K562 (cell line): ENCODE measurements around the gene CDK14. TPM values are rescaled to one million over a fixed set of nuclear protein-coding genes. Genes with fewer than 3 reads are reported as not detected.

Experiments used
- ATAC-seq: fragments of 200-7000 bp; cut with Tn5 transposase; 3 replicates; pipeline ENCODE4 v1.9.1; 2020; ENCODE audit warnings: moderate library complexity
- BruUV-seq: library from RNA; stranded (reverse); fragments of 400-500 nt; replicated peaks from 2 replicates; lab custom pipeline; 2021; lab: Mats Ljungman, UMichigan
- CTCF ChIA-PET: fragments of 300-600 bp; formaldehyde crosslinking; extraction: SDS; loops from one replicate; lab custom pipeline; 2021; ENCODE audit warnings: low intra/inter-chr PET ratio; lab: Yijun Ruan, JAX
- POLR2A ChIA-PET: fragments of 300-600, 350-650 bp; sonication (Branson Sonifier 250); formaldehyde crosslinking; extraction: SDS; loops from one replicate; lab custom pipeline; 2021; ENCODE audit warnings: antibody characterized with exemption, inconsistent platforms; lab: Yijun Ruan, JAX
- DNase-seq, 4 experiments: peaks; one replicate each; pipeline versions ENCODE4 v3.0.0 to v3.0.0-alpha.2; 2011 to 2018; ENCODE audit warnings: low spot score in 3 of 4, mixed read lengths in 3 of 4; ENCODE audit errors: extremely low read depth in 1 of 4
- FAIRE-seq: peaks from 2 replicates; lab custom pipeline; 2011; peaks lifted over from hg19 to GRCh38; lab: Jason Lieb, UNC
- H2AFZ ChIP-seq: 2 replicates; pipeline ENCODE4 v1.6.0; 2011; ENCODE audit warnings: low read depth, low read length, control low read depth, inconsistent platforms
- H3K27ac ChIP-seq: fragments of 200-600 bp; 3 replicates; pipeline ENCODE4 v1.8.0; 2011; ENCODE audit warnings: low read depth, mild to moderate bottlenecking, control low read depth, inconsistent platforms, low read length, moderate library complexity, mixed read lengths; ENCODE audit errors: extremely low read depth
- H3K27me3 ChIP-seq, 2 experiments: fragments of 300-600 bp in 1 of 2; 2 replicates in 1 of 2; 3 replicates in 1 of 2; pipeline versions ENCODE4 v1.6.0 to v1.8.0; 2011; ENCODE audit warnings: inconsistent platforms in 2 of 2, low read length in 2 of 2, mild to moderate bottlenecking in 1 of 2, mixed read lengths in 1 of 2, moderate library complexity in 1 of 2; ENCODE audit not compliant: control insufficient read depth in 2 of 2, insufficient read depth in 2 of 2
- H3K36me3 ChIP-seq: fragments of 300-600 bp; 3 replicates; pipeline ENCODE4 v1.8.0; 2011; ENCODE audit warnings: mild to moderate bottlenecking, low read length, inconsistent platforms; ENCODE audit not compliant: control insufficient read depth, insufficient read depth
- H3K4me1 ChIP-seq, 2 experiments: fragments of 200-600 bp in 1 of 2; replicated peaks in 1 of 2; 2 replicates in 1 of 2; 3 replicates in 1 of 2; pipeline versions ENCODE4 v1.5.1 to v1.8.0; 2011; ENCODE audit warnings: inconsistent platforms in 2 of 2, low read length in 2 of 2, mild to moderate bottlenecking in 1 of 2, mixed read lengths in 1 of 2, moderate library complexity in 1 of 2; ENCODE audit not compliant: control insufficient read depth in 2 of 2, insufficient read depth in 2 of 2
- H3K4me2 ChIP-seq: 2 replicates; pipeline ENCODE4 v1.6.1; 2011; ENCODE audit warnings: low read length, control low read depth, inconsistent platforms, mixed read lengths; ENCODE audit not compliant: insufficient read depth
- H3K4me3 ChIP-seq: fragments of 200-600 bp; sonication (generic), shearing (Covaris generic); 2 replicates; pipeline ENCODE4 v1.5.1; 2016; ENCODE audit warnings: control low read depth, inconsistent platforms
- H3K79me2 ChIP-seq: fragments of 200-600 bp; 3 replicates; pipeline ENCODE4 v1.8.0; 2011; ENCODE audit warnings: low read length, inconsistent platforms; ENCODE audit not compliant: control insufficient read depth, insufficient read depth
- H3K9ac ChIP-seq, 2 experiments: 2 replicates each; pipeline versions ENCODE4 v1.6.0 to v1.6.1; 2011; ENCODE audit warnings: low read depth in 2 of 2, low read length in 2 of 2, control low read depth in 1 of 2, inconsistent platforms in 1 of 2, mild to moderate bottlenecking in 1 of 2, mixed read lengths in 1 of 2; ENCODE audit not compliant: insufficient read depth in 1 of 2
- H3K9me1 ChIP-seq: one replicate; pipeline ENCODE4 v1.6.0; 2011; ENCODE audit warnings: inconsistent platforms, mild to moderate bottlenecking, low read length, moderate library complexity; ENCODE audit not compliant: control insufficient read depth, insufficient read depth
- H3K9me3 ChIP-seq: replicated peaks from 2 replicates; pipeline ENCODE4 v1.5.1; 2011; ENCODE audit warnings: low read depth, low read length, inconsistent platforms; ENCODE audit not compliant: control insufficient read depth, insufficient read depth
- H4K20me1 ChIP-seq: replicated peaks from 2 replicates; pipeline ENCODE4 v1.6.1; 2011; ENCODE audit warnings: low read length, inconsistent platforms, mixed read lengths; ENCODE audit not compliant: control insufficient read depth, insufficient read depth
- CHD2 ChIP-seq: IDR thresholded peaks from 2 replicates; pipeline ENCODE4 v1.6.1; 2011; ENCODE audit warnings: low read depth, low read length
- GABPB2 ChIP-seq: fragments of 250-450 bp; sonication (Bioruptor Pico); conservative IDR thresholded peaks from 2 replicates; pipeline ENCODE4 v1.5.1; 2021; ENCODE audit warnings: mild to moderate bottlenecking
- PCBP2 ChIP-seq: fragments of 200-400 bp; formaldehyde crosslinking; IDR thresholded peaks from 2 replicates; pipeline ENCODE4 v1.6.1; 2018; ENCODE audit warnings: low read length, low read depth, mild to moderate bottlenecking, moderate library complexity; ENCODE audit not compliant: poor library complexity, severe bottlenecking
- SAFB ChIP-seq: fragments of 200-400 bp; formaldehyde crosslinking; IDR thresholded peaks from 2 replicates; pipeline ENCODE4 v1.6.1; 2017; ENCODE audit warnings: low read depth, low read length, borderline replicate concordance
- SPI1 ChIP-seq: IDR thresholded peaks from 2 replicates; pipeline ENCODE4 v1.6.1; 2011; ENCODE audit warnings: low read depth, low read length, control low read depth, borderline replicate concordance
- WGBS: fragments of 100-300 bp; shearing (Covaris generic); methylation state at CpG from one replicate; pipeline ENCODE4 v1.1.6; 2016; ENCODE audit warnings: low coverage, mixed read lengths; ENCODE audit not compliant: insufficient coverage; ENCODE audit errors: missing lambda C conversion rate; 5-methylcytosine and 5-hydroxymethylcytosine counted together
- in situ Hi-C: fragments of 300-500 bp; cut with MboI; formaldehyde crosslinking; loops from 4 replicates; pipeline ENCODE4 v1.15.0; 2018; ENCODE audit warnings: inconsistent platforms, mixed read lengths
- intact Hi-C: fragments of 100-400 bp; cut with micrococcal nuclease; formaldehyde crosslinking; loops from 2 replicates; pipeline ENCODE4 v1.14.2; 2022
- polyA plus RNA-seq, 8 experiments: library from polyadenylated mRNA; depleted of rRNA in 4 of 8; stranded (reverse) in 5 of 8; unstranded in 3 of 8; fragments of >200 nt; fragmentation: Nextera tagmentation in 2 of 8; fragmentation: Illumina TruSeq in 1 of 8; extraction: Ambion mirVana in 2 of 8; extraction: Trizol in 1 of 8; gene quantifications; 2 replicates each; pipeline versions ENCODE4 v1.2.1 to v1.2.3, GENCODE V29; 2011 to 2014; ENCODE audit warnings: inconsistent platforms in 1 of 8, missing spikeins in 1 of 8
- total RNA-seq, 7 experiments: library from RNA; depleted of rRNA in 6 of 7; stranded (reverse); fragments of >200 nt in 6 of 7; fragmentation: Illumina TruSeq in 2 of 7; extraction: Trizol in 2 of 7; gene quantifications; 2 replicates each; pipeline versions ENCODE4 v1.2.1 to v1.2.3, GENCODE V29; 2011 to 2021; ENCODE audit warnings: low replicate concordance in 1 of 7
- TF ChIP-seq, protein P1 (sequence below), 2 experiments: fragments of 450-650 bp in 1 of 2; sonication (generic) in 1 of 2; formaldehyde crosslinking in 1 of 2; IDR thresholded peaks; 2 replicates each; pipeline versions ENCODE4 v1.7.1 to v1.9.0; 2016 to 2022; ENCODE audit warnings: inconsistent platforms in 1 of 2, mild to moderate bottlenecking in 1 of 2, missing genetic modification reagents in 1 of 2

CDK14 gene
- total and polyA plus RNA-seq, 9 of the 15 experiments (the other 6 are each of a cell fraction or from before 2014, with no cell fraction given): 0.03 to 0.91 (median 0.16) TPM

DNA sequence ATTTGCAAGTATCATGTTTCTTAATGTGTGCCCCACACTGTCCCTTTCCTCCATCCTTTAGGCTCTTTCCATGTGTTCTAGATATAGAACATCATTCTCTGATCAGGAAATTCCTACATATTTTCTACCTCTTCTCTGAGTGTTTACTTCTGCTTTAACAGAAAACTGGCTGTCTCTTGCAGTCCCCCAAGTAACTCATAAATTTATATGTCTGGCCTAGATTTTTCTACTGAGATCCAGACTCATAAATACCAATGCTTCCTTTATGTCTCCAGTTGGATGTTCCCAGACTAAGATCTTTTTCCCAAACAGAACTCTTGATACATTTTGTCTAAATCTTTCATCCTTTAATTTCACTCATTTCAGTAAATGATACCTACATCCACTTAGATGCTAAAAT, 181.8 kb downstream of the CDK14 start:
- H3K79me2 ChIP-seq: no peaks in the 10 kb centered on the region
- H4K20me1 ChIP-seq: no peaks in the 10 kb centered on the region
- ATAC-seq (no peak), FAIRE-seq (no peak), DNase-seq (no peak)
- H3K27ac ChIP-seq: no peak overlapping the region
- intact Hi-C loops (no loop called here), in situ Hi-C loops (no loop called here)
- CTCF ChIA-PET: no interaction called here
- no peak overlapping the region for H3K9ac ChIP-seq
- no peaks in the 10 kb centered on the region for H3K4me1 ChIP-seq
- TF ChIP-seq SAFB: no peak
- H2AFZ ChIP-seq: no peak overlapping the region
- BruUV-seq: no TSS peak
- H3K9me3 ChIP-seq: no peaks in the 10 kb centered on the region
- no peaks in the 10 kb centered on the region for H3K27me3 ChIP-seq
- H3K9me1 ChIP-seq: no peaks in the 10 kb centered on the region
- no peak overlapping the region for H3K4me3 ChIP-seq
- H3K4me2 ChIP-seq: no peak overlapping the region
- H3K36me3 ChIP-seq: no peaks in the 10 kb centered on the region
- POLR2A ChIA-PET: no interaction called here

DNA sequence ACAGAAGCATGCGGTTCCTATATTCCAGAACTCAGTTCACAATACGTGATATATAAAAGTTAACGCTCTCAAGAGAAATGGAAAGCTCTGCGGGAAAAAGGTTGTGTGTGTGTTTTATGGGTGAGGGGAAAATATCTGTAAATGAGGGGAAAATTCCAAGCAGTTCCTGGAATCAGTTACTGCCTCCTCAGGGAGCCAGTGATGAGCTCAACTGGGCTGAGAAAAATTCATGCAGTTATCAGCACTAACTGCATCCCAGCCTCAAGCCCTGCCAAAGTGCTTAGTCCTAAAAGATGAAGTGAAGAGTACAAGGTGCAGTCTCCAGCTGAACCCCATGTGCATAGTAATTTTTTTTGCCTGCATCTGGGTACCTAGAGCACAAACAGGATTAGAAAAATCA, 191.9 kb downstream of the CDK14 start:
- Histone ChIP-seq H4K20me1 (no peaks in the 10 kb centered on the region), H2AFZ (no peak overlapping the region), H3K9me3 (0 out of 2 replicates have a peak, but pooled peaks cover 2% of the 10 kb centered on the region), H3K4me1 (no peaks in the 10 kb centered on the region), H3K4me3 (no peak overlapping the region), H3K9ac (no peak overlapping the region), H3K79me2 (no peaks in the 10 kb centered on the region), H3K9me1 (no peaks in the 10 kb centered on the region), H3K27me3 (no peaks in the 10 kb centered on the region), H3K4me2 (no peak overlapping the region), H3K36me3 (no peaks in the 10 kb centered on the region), H3K27ac (no peak overlapping the region)
- DNase-seq (no peak), ATAC-seq (no peak), FAIRE-seq (no peak)
- in situ Hi-C loops (no loop called here), intact Hi-C loops (no loop called here)
- ChIA-PET CTCF (no interaction called here), POLR2A (no interaction called here)
- TF ChIP-seq, protein P1, sequence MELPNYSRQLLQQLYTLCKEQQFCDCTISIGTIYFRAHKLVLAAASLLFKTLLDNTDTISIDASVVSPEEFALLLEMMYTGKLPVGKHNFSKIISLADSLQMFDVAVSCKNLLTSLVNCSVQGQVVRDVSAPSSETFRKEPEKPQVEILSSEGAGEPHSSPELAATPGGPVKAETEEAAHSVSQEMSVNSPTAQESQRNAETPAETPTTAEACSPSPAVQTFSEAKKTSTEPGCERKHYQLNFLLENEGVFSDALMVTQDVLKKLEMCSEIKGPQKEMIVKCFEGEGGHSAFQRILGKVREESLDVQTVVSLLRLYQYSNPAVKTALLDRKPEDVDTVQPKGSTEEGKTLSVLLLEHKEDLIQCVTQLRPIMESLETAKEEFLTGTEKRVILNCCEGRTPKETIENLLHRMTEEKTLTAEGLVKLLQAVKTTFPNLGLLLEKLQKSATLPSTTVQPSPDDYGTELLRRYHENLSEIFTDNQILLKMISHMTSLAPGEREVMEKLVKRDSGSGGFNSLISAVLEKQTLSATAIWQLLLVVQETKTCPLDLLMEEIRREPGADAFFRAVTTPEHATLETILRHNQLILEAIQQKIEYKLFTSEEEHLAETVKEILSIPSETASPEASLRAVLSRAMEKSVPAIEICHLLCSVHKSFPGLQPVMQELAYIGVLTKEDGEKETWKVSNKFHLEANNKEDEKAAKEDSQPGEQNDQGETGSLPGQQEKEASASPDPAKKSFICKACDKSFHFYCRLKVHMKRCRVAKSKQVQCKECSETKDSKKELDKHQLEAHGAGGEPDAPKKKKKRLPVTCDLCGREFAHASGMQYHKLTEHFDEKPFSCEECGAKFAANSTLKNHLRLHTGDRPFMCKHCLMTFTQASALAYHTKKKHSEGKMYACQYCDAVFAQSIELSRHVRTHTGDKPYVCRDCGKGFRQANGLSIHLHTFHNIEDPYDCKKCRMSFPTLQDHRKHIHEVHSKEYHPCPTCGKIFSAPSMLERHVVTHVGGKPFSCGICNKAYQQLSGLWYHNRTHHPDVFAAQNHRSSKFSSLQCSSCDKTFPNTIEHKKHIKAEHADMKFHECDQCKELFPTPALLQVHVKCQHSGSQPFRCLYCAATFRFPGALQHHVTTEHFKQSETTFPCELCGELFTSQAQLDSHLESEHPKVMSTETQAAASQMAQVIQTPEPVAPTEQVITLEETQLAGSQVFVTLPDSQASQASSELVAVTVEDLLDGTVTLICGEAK (IDR thresholded peaks at IDR 0.05): no peak
- TF ChIP-seq, protein P1 (CRISPR knock-in tag; IDR thresholded peaks at IDR 0.05): no peak
- TF ChIP-seq CHD2 (no peak), PCBP2 (no peak), GABPB2 (CRISPR knock-in tag) (no peak), SPI1 (no peak)
- 1% methylated on average over 4 of the region's 4 CpGs for WGBS
- no TSS peak for BruUV-seq
